Stimulated activated CD8-positive, alpha-beta memory T cell treated with anti-CD3 and anti-CD28 coated beads, Interleukin-4, amount 100 ng/mL, for 24 hours (primary cell): ENCODE measurements around the gene ITGB4.
"Not testable (repeated sequence)": the region's sequence is repeated elsewhere in the genome, so short reads cannot be mapped to it uniquely, and the experiment has no call there.

Source experiments
- DNase-seq: peaks from one replicate; pipeline ENCODE4 v3.0.0-alpha.2; 2020; ENCODE audit warnings: low read depth

ITGB4 gene

GRCh38 chr17:75753514-75754377 lies 32.5 kb downstream of the ITGB4 start:
- peak; percentile 64 for DNase-seq

DNA sequence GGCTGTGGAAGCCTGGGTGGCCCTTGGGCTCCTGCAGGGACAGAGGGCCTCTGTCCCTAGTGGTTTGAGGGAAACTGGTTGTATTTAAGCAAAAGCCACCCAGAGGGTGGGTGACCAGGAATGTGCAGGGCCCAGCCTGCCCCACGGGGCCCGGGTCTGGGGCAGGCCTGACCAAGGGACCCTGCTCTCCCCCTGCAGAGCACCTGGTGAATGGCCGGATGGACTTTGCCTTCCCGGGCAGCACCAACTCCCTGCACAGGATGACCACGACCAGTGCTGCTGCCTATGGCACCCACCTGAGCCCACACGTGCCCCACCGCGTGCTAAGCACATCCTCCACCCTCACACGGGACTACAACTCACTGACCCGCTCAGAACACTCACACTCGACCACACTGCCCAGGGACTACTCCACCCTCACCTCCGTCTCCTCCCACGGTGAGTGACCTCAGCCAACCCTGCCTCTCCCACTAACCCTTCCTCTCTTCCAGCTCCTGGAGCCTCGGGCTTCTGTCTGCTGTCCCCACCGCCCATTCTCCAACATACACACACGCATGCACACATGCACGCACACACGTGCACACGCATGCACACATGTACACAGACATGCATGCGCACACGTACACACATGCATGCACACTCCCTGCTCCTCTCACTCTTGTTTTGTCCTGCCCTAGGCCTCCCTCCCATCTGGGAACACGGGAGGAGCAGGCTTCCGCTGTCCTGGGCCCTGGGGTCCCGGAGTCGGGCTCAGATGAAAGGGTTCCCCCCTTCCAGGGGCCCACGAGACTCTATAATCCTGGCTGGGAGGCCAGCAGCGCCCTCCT lies 33.3 kb downstream of the ITGB4 start:
- DNase-seq = no peak

DNA sequence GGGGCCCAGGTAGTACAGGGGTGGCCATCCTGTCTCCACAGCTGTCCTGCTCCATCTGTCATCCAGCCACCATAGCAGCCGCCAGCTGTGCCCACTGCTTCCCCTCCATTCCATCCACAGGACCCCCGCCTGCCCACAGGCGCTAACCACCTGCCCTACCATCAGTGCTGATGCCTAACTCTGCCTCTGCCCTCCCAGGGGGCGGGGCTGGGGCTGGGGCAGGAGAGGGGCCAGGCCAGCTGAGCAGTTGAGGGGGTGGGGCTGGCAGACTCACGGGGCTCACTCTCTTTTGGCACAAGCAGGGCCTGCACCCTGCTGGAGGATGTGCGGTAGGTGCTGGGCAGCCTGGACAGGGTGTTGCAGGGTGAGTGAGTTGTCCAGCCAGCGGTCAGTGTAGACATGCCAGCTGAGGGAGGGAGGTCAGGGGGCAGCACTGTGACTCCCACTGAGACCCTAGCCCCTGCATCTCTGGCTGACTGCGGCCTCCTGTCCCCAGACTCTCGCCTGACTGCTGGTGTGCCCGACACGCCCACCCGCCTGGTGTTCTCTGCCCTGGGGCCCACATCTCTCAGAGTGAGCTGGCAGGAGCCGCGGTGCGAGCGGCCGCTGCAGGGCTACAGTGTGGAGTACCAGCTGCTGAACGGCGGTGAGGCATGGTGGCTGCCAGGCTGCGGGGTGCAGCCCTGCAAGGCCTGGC lies 34.1 kb downstream of the ITGB4 start:
- DNase-seq = no peak

DNA sequence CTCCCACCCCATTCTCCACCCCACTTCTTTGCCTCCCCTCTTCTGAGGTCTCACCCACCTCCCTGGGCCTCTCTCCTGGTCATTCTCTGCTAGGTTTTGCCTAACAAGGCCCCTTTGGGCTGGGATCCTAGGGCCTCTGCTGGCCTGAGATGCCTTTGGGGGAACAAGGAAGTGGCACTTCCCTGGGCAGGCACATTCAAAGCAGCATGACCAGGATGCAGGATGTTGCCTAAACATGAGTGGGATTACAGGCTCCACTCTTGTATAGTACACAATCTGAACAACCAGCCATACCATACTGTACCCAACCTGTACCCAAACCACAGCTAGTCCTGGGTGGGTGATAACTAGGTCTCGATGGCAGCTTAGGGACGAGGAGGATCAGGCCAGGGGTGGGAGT lies 34.7 kb downstream of the ITGB4 start:
- DNase-seq = no peak

DNA sequence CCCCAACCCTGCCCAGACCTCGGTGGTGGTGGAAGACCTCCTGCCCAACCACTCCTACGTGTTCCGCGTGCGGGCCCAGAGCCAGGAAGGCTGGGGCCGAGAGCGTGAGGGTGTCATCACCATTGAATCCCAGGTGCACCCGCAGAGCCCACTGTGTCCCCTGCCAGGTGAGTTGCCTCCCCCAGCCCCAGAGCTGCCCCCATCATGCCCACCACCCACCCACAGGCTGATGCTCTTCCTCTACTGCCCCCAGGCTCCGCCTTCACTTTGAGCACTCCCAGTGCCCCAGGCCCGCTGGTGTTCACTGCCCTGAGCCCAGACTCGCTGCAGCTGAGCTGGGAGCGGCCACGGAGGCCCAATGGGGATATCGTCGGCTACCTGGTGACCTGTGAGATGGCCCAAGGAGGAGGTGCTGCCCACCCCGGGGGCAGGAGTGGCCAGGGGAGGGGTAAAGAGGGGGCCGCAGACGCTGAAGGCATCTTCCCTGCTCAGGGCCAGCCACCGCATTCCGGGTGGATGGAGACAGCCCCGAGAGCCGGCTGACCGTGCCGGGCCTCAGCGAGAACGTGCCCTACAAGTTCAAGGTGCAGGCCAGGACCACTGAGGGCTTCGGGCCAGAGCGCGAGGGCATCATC lies 35.3 kb downstream of the ITGB4 start:
- DNase-seq = no peak

GRCh38 chr17:75757086-75757681 lies 35.9 kb downstream of the ITGB4 start:
- DNase-seq = no peak

DNA sequence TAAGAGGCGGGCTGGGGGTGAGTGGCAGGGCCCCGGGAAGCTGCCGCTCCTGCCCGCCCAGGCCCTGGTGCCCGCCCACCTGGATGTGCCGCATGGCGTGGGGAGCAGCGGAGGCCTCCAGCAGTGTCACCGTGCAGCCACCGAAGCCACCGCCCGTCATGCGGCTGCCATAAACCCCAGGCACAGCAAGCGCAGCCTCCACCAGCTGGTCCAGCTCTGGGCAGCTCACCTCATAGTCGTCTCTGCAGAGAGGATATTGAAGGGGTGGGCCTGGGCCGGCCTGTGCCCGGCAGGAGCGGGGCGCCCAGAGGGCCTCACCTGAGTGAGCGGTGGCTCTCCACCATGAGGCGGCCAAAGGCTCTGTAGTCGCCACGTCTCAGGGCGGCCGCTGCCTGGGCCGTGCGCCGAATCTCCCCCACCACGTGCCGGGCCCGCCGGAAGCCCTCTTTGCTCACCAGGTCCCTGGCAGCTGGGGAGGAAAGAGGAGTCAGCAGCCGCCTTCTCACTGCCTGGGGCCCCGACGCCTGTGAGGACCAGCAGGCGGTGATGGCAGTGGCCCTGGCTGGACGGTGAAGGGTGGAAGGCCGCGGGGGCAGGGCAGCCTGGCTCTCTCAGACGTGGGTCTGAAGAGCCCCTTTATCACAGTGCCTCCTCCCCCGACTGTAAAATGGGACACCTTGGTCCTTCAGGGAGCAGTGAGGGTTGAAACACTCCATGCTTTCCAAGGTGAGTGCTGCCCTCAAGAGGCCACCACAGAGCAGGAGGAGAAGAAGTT lies 37.1 kb downstream of the ITGB4 start:
- DNase-seq = no peak

GRCh38 chr17:75759457-75759856 lies 38.2 kb downstream of the ITGB4 start:
- no peak for DNase-seq

- DNase-seq = not testable (repeated sequence)
Observed at GRCh38 chr17:75759978-75760640, 38.9 kb downstream of the ITGB4 start.

GRCh38 chr17:75762513-75763268 lies 41.4 kb downstream of the ITGB4 start:
- DNase-seq = no peak

- no peak for DNase-seq
Observed at GRCh38 chr17:75763269-75763607, 42.0 kb downstream of the ITGB4 start.

GRCh38 chr17:75763613-75764416 lies 42.6 kb downstream of the ITGB4 start:
- no peak for DNase-seq

- DNase-seq = no peak
Observed at GRCh38 chr17:75764417-75764710, 43.1 kb downstream of the ITGB4 start.

DNA sequence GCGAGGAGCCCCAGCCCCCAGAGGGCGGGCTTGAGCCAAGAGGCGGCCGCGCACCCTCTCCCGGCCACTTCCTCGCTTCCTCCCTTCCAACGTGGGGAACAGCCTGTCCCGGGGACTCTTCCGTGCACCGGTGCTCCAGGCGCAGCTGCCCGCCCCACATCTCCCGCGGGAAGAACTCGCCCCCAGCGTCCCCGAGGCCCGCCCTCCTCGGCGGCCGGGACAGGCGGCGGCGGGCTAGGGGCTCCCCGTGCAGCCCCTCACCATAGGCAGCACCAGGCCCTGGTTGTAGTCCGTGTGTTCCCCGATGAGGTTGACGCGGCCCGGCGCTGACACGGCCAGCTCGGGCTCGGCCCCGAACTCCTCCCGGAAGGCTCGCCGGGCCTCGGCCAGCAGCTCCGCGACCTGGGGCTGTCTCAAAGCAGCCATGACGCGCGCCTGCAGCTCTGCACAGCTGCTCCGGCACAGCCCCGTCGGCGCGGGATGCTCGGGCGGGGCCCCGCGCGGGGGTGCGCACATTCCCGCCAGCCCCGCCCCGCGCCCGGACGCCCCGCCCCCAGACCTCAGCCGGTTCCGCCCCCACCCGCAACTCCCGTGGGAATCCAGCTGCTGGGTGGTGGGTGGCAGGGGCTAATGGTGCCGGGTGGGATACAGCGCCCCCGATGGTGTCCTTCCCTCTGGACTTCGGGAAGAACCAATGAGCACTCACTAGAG lies 43.6 kb downstream of the ITGB4 start, which contains the start of gene GALK1:
Gene GALK1, minus strand, starts transcription at position 482 of the 711 bp plus-strand sequence. Its CDS starts 56 bp downstream, at position 426.
- DNase-seq = peak; percentile 51

GRCh38 chr17:75765981-75766380 lies 44.7 kb downstream of the ITGB4 start:
- no peak for DNase-seq

DNA sequence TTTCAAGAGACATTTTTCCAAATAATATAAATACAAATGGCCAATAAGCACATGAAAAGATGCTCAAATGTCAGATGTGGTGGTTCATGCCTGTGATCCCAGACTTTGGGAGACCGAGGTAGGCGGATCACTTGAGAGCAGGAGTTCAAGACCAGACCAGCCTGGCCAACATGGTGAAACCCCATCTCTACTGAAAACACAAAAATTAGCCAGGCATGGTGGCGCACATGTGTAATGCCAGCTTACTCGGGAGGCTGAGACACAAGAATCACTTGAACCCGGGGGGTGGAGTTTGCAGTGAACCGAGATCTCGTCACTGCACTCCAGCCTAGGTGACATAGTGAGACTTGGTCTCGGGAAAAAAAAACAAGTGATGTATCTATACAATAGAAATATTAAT lies 46.6 kb downstream of the ITGB4 start:
- no peak for DNase-seq

DNA sequence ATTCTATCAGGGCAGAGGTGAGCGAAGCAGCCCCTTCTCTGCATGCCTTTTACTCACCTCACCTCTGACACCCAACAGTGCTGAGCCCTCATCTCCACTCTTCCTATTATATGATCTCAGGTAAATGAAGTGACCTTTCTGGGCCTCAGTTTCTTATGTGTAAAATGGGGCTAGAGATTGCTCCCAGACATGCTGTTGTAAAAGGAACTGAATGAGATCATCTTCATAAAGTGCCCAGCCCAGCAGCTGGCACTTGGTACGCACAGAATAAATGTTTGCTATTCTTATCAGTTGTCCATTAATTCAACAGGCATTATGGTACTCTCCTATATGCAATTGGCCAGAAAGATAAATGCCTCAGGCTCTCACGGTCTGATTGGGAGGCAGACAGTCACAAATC lies 48.3 kb downstream of the ITGB4 start:
- no peak for DNase-seq
